K562 (cell line): ENCODE results near the gene ING5. TPM values are rescaled to one million over a fixed set of nuclear protein-coding genes. Genes with fewer than 3 reads are reported as not detected.

Experiments
- ATAC-seq: fragments of 200-7000 bp; cut with Tn5 transposase; 3 replicates; pipeline ENCODE4 v1.9.1; 2020; ENCODE audit warnings: moderate library complexity
- BruUV-seq: library from RNA; stranded (reverse); fragments of 400-500 nt; replicated peaks from 2 replicates; lab custom pipeline; 2021; lab: Mats Ljungman, UMichigan
- CTCF ChIA-PET: fragments of 300-600 bp; formaldehyde crosslinking; extraction: SDS; loops from one replicate; lab custom pipeline; 2021; ENCODE audit warnings: low intra/inter-chr PET ratio; lab: Yijun Ruan, JAX
- POLR2A ChIA-PET: fragments of 300-600, 350-650 bp; sonication (Branson Sonifier 250); formaldehyde crosslinking; extraction: SDS; loops from one replicate; lab custom pipeline; 2021; ENCODE audit warnings: antibody characterized with exemption, inconsistent platforms; lab: Yijun Ruan, JAX
- DNase-seq, 4 experiments: peaks; one replicate each; pipeline versions ENCODE4 v3.0.0 to v3.0.0-alpha.2; 2011 to 2018; ENCODE audit warnings: low spot score in 3 of 4, mixed read lengths in 3 of 4; ENCODE audit errors: extremely low read depth in 1 of 4
- FAIRE-seq: peaks from 2 replicates; lab custom pipeline; 2011; peaks lifted over from hg19 to GRCh38; lab: Jason Lieb, UNC
- H2AFZ ChIP-seq: 2 replicates; pipeline ENCODE4 v1.6.0; 2011; ENCODE audit warnings: low read depth, low read length, control low read depth, inconsistent platforms
- H3K27ac ChIP-seq: fragments of 200-600 bp; 3 replicates; pipeline ENCODE4 v1.8.0; 2011; ENCODE audit warnings: low read depth, mild to moderate bottlenecking, control low read depth, inconsistent platforms, low read length, moderate library complexity, mixed read lengths; ENCODE audit errors: extremely low read depth
- H3K27me3 ChIP-seq, 2 experiments: fragments of 300-600 bp in 1 of 2; 2 replicates in 1 of 2; 3 replicates in 1 of 2; pipeline versions ENCODE4 v1.6.0 to v1.8.0; 2011; ENCODE audit warnings: inconsistent platforms in 2 of 2, low read length in 2 of 2, mild to moderate bottlenecking in 1 of 2, mixed read lengths in 1 of 2, moderate library complexity in 1 of 2; ENCODE audit not compliant: control insufficient read depth in 2 of 2, insufficient read depth in 2 of 2
- H3K36me3 ChIP-seq: fragments of 300-600 bp; 3 replicates; pipeline ENCODE4 v1.8.0; 2011; ENCODE audit warnings: mild to moderate bottlenecking, low read length, inconsistent platforms; ENCODE audit not compliant: control insufficient read depth, insufficient read depth
- H3K4me1 ChIP-seq, 2 experiments: fragments of 200-600 bp in 1 of 2; replicated peaks in 1 of 2; 2 replicates in 1 of 2; 3 replicates in 1 of 2; pipeline versions ENCODE4 v1.5.1 to v1.8.0; 2011; ENCODE audit warnings: inconsistent platforms in 2 of 2, low read length in 2 of 2, mild to moderate bottlenecking in 1 of 2, mixed read lengths in 1 of 2, moderate library complexity in 1 of 2; ENCODE audit not compliant: control insufficient read depth in 2 of 2, insufficient read depth in 2 of 2
- H3K4me2 ChIP-seq: 2 replicates; pipeline ENCODE4 v1.6.1; 2011; ENCODE audit warnings: low read length, control low read depth, inconsistent platforms, mixed read lengths; ENCODE audit not compliant: insufficient read depth
- H3K4me3 ChIP-seq: fragments of 200-600 bp; sonication (generic), shearing (Covaris generic); 2 replicates; pipeline ENCODE4 v1.5.1; 2016; ENCODE audit warnings: control low read depth, inconsistent platforms
- H3K79me2 ChIP-seq: fragments of 200-600 bp; 3 replicates; pipeline ENCODE4 v1.8.0; 2011; ENCODE audit warnings: low read length, inconsistent platforms; ENCODE audit not compliant: control insufficient read depth, insufficient read depth
- H3K9ac ChIP-seq, 2 experiments: 2 replicates each; pipeline versions ENCODE4 v1.6.0 to v1.6.1; 2011; ENCODE audit warnings: low read depth in 2 of 2, low read length in 2 of 2, control low read depth in 1 of 2, inconsistent platforms in 1 of 2, mild to moderate bottlenecking in 1 of 2, mixed read lengths in 1 of 2; ENCODE audit not compliant: insufficient read depth in 1 of 2
- H3K9me1 ChIP-seq: one replicate; pipeline ENCODE4 v1.6.0; 2011; ENCODE audit warnings: inconsistent platforms, mild to moderate bottlenecking, low read length, moderate library complexity; ENCODE audit not compliant: control insufficient read depth, insufficient read depth
- H3K9me3 ChIP-seq: replicated peaks from 2 replicates; pipeline ENCODE4 v1.5.1; 2011; ENCODE audit warnings: low read depth, low read length, inconsistent platforms; ENCODE audit not compliant: control insufficient read depth, insufficient read depth
- H4K20me1 ChIP-seq: replicated peaks from 2 replicates; pipeline ENCODE4 v1.6.1; 2011; ENCODE audit warnings: low read length, inconsistent platforms, mixed read lengths; ENCODE audit not compliant: control insufficient read depth, insufficient read depth
- DDX20 ChIP-seq: fragments of 450-650 bp; IDR thresholded peaks from 2 replicates; pipeline ENCODE4 v1.6.1; 2016; ENCODE audit warnings: missing genetic modification characterization, low read depth, mild to moderate bottlenecking, missing compliant biosample characterization, moderate library complexity
- GTF2A2 ChIP-seq: IDR thresholded peaks from 2 replicates; pipeline ENCODE4 v1.6.1; 2016; ENCODE audit warnings: mild to moderate bottlenecking, missing genetic modification characterization, missing compliant biosample characterization
- MYBL2 ChIP-seq, 2 experiments: fragments of 450-650 bp in 1 of 2; sonication (generic) in 1 of 2; formaldehyde crosslinking in 1 of 2; IDR thresholded peaks; 2 replicates each; pipeline versions ENCODE4 v1.6.1 to v1.8.1; 2017 to 2022; ENCODE audit warnings: borderline replicate concordance in 1 of 2, inconsistent platforms in 1 of 2, low read depth in 1 of 2, mild to moderate bottlenecking in 1 of 2, missing genetic modification reagents in 1 of 2, moderate library complexity in 1 of 2
- RBM25 ChIP-seq: fragments of 200-400 bp; formaldehyde crosslinking; IDR thresholded peaks from 2 replicates; pipeline ENCODE4 v1.6.1; 2018; ENCODE audit warnings: low read length, low read depth, moderate library complexity; ENCODE audit not compliant: severe bottlenecking
- SMARCC2 ChIP-seq: fragments of 450-650 bp; IDR thresholded peaks from 2 replicates; pipeline ENCODE4 v1.6.1; 2017; ENCODE audit warnings: antibody characterized with exemption, moderate library complexity, mild to moderate bottlenecking, low read depth
- TRIM24 ChIP-seq, 2 experiments: fragments of 450-650 bp; IDR thresholded peaks; 2 replicates each; pipeline ENCODE4 v1.6.1; 2016
- ZKSCAN3 ChIP-seq: fragments of 250-450 bp; sonication (Bioruptor Pico); IDR thresholded peaks from 2 replicates; pipeline ENCODE4 v1.4.0; 2020
- ZNF316 ChIP-seq: fragments of 450-650 bp; IDR thresholded peaks from 2 replicates; pipeline ENCODE4 v1.6.1; 2016
- ZNF76 ChIP-seq: fragments of 250-450 bp; sonication (Bioruptor Pico); IDR thresholded peaks from 2 replicates; pipeline ENCODE4 v1.4.0; 2020; ENCODE audit warnings: mild to moderate bottlenecking, moderate library complexity, borderline replicate concordance
- ZNF785 ChIP-seq: fragments of 250-450 bp; sonication (Bioruptor Pico); IDR thresholded peaks from 2 replicates; pipeline ENCODE4 v1.4.0; 2020; ENCODE audit warnings: mild to moderate bottlenecking
- WGBS: fragments of 100-300 bp; shearing (Covaris generic); methylation state at CpG from one replicate; pipeline ENCODE4 v1.1.6; 2016; ENCODE audit warnings: low coverage, mixed read lengths; ENCODE audit not compliant: insufficient coverage; ENCODE audit errors: missing lambda C conversion rate; 5-methylcytosine and 5-hydroxymethylcytosine counted together
- in situ Hi-C: fragments of 300-500 bp; cut with MboI; formaldehyde crosslinking; loops from 4 replicates; pipeline ENCODE4 v1.15.0; 2018; ENCODE audit warnings: inconsistent platforms, mixed read lengths
- intact Hi-C: fragments of 100-400 bp; cut with micrococcal nuclease; formaldehyde crosslinking; loops from 2 replicates; pipeline ENCODE4 v1.14.2; 2022
- polyA plus RNA-seq, 8 experiments: library from polyadenylated mRNA; depleted of rRNA in 4 of 8; stranded (reverse) in 5 of 8; unstranded in 3 of 8; fragments of >200 nt; fragmentation: Nextera tagmentation in 2 of 8; fragmentation: Illumina TruSeq in 1 of 8; extraction: Ambion mirVana in 2 of 8; extraction: Trizol in 1 of 8; gene quantifications; 2 replicates each; pipeline versions ENCODE4 v1.2.1 to v1.2.3, GENCODE V29; 2011 to 2014; ENCODE audit warnings: inconsistent platforms in 1 of 8, missing spikeins in 1 of 8
- total RNA-seq, 7 experiments: library from RNA; depleted of rRNA in 6 of 7; stranded (reverse); fragments of >200 nt in 6 of 7; fragmentation: Illumina TruSeq in 2 of 7; extraction: Trizol in 2 of 7; gene quantifications; 2 replicates each; pipeline versions ENCODE4 v1.2.1 to v1.2.3, GENCODE V29; 2011 to 2021; ENCODE audit warnings: low replicate concordance in 1 of 7
- TF ChIP-seq, protein P1 (sequence below): IDR thresholded peaks from 2 replicates; pipeline ENCODE4 v1.6.1; 2012; ENCODE audit warnings: low read depth, low read length, improper control_type of control experiment, borderline replicate concordance
- TF ChIP-seq, protein P2 (sequence below): fragments of 200-800 bp; sonication (Bioruptor generic); IDR thresholded peaks from 2 replicates; pipeline ENCODE4 v1.6.1; 2017; ENCODE audit warnings: missing genetic modification characterization, missing compliant biosample characterization
- TF ChIP-seq, protein P3 (sequence below), 2 experiments: fragments of 450-650 bp; IDR thresholded peaks; 2 replicates each; pipeline ENCODE4 v1.6.1; 2018; ENCODE audit warnings: mild to moderate bottlenecking in 2 of 2, low read depth in 1 of 2; ENCODE audit not compliant: partially characterized antibody in 2 of 2
- TF ChIP-seq, protein P4 (sequence below): sonication (generic); formaldehyde crosslinking; IDR thresholded peaks from 2 replicates; pipeline ENCODE4 v1.8.0; 2023; ENCODE audit warnings: mild to moderate bottlenecking, missing genetic modification reagents

The ING5 gene
- total and polyA plus RNA-seq, 9 of the 15 experiments (the other 6 are each of a cell fraction or from before 2014, with no cell fraction given), result 10.4 to 53.3 (median 27.9) TPM

DNA sequence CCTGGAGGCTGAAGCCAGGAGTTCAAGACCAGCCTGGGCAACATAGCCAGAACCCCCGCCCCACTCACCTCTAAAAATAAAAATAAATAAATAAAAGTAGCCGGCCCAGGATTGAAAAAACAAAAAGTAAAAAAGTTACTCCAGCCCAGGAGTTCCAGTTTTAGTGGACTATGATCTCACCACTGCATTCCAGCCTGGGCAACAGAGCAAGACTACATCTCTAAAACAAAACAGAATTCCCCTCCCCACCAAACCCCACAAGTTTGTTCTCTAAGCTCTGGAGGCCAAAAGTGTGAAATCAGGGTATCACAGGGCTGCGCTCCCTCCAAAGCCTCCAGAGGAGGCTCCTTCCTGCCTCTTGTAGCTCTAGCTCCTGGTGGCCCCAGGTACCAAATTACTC lies 34.3 kb downstream of the ING5 start:
- Histone ChIP-seq H4K20me1 (no peaks in the 10 kb centered on the region), H3K4me3 (no peak overlapping the region), H3K4me2 (no peak overlapping the region), H3K79me2 (peaks cover 19% of the 10 kb centered on the region), H3K4me1 (peaks cover 2 to 50% of the 10 kb centered on the region in 2 experiments; a peak in 3 of 5 replicates), H3K27me3 (no peaks in the 10 kb centered on the region), H3K9me1 (no peaks in the 10 kb centered on the region), H3K27ac (no peak overlapping the region), H3K9me3 (no peaks in the 10 kb centered on the region), H3K36me3 (peaks cover 14% of the 10 kb centered on the region; the same call in 1 of the 3 replicates), H3K9ac (no peak overlapping the region), H2AFZ (no peak overlapping the region)
- 86% methylated on average over 2 of the region's 3 CpGs for WGBS
- intact Hi-C loops (no loop called here), in situ Hi-C loops (no loop called here)
- ChIA-PET POLR2A (interaction anchor here (0.6 kb wide), 1 partner anchor 34 kb away, joined by 3 read pairs; the partner anchor contains the start of gene ING5), CTCF (no interaction called here)
- no TSS peak for BruUV-seq
- FAIRE-seq (no peak), ATAC-seq (no peak), DNase-seq (no peak)
- TF ChIP-seq TRIM24 (IDR thresholded peaks at IDR 0.05), result no peak
- no peak for TF ChIP-seq SMARCC2
- no peak for TF ChIP-seq ZNF76
- no peak for TF ChIP-seq ZKSCAN3
- TF ChIP-seq RBM25, result no peak
- TF ChIP-seq, protein P1, sequence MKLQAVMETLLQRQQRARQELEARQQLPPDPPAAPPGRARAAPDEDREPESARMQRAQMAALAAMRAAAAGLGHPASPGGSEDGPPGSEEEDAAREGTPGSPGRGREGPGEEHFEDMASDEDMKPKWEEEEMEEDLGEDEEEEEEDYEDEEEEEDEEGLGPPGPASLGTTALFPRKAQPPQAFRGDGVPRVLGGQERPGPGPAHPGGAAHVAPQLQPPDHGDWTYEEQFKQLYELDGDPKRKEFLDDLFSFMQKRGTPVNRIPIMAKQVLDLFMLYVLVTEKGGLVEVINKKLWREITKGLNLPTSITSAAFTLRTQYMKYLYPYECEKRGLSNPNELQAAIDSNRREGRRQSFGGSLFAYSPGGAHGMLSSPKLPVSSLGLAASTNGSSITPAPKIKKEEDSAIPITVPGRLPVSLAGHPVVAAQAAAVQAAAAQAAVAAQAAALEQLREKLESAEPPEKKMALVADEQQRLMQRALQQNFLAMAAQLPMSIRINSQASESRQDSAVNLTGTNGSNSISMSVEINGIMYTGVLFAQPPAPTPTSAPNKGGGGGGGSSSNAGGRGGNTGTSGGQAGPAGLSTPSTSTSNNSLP, result no peak
- TF ChIP-seq GTF2A2 (tag), result no peak
- no peak for TF ChIP-seq ZNF316
- TF ChIP-seq ZNF785 (CRISPR knock-in tag), result no peak
- TF ChIP-seq, protein P2, sequence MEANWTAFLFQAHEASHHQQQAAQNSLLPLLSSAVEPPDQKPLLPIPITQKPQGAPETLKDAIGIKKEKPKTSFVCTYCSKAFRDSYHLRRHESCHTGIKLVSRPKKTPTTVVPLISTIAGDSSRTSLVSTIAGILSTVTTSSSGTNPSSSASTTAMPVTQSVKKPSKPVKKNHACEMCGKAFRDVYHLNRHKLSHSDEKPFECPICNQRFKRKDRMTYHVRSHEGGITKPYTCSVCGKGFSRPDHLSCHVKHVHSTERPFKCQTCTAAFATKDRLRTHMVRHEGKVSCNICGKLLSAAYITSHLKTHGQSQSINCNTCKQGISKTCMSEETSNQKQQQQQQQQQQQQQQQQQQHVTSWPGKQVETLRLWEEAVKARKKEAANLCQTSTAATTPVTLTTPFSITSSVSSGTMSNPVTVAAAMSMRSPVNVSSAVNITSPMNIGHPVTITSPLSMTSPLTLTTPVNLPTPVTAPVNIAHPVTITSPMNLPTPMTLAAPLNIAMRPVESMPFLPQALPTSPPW, result no peak
- TF ChIP-seq, protein P3, sequence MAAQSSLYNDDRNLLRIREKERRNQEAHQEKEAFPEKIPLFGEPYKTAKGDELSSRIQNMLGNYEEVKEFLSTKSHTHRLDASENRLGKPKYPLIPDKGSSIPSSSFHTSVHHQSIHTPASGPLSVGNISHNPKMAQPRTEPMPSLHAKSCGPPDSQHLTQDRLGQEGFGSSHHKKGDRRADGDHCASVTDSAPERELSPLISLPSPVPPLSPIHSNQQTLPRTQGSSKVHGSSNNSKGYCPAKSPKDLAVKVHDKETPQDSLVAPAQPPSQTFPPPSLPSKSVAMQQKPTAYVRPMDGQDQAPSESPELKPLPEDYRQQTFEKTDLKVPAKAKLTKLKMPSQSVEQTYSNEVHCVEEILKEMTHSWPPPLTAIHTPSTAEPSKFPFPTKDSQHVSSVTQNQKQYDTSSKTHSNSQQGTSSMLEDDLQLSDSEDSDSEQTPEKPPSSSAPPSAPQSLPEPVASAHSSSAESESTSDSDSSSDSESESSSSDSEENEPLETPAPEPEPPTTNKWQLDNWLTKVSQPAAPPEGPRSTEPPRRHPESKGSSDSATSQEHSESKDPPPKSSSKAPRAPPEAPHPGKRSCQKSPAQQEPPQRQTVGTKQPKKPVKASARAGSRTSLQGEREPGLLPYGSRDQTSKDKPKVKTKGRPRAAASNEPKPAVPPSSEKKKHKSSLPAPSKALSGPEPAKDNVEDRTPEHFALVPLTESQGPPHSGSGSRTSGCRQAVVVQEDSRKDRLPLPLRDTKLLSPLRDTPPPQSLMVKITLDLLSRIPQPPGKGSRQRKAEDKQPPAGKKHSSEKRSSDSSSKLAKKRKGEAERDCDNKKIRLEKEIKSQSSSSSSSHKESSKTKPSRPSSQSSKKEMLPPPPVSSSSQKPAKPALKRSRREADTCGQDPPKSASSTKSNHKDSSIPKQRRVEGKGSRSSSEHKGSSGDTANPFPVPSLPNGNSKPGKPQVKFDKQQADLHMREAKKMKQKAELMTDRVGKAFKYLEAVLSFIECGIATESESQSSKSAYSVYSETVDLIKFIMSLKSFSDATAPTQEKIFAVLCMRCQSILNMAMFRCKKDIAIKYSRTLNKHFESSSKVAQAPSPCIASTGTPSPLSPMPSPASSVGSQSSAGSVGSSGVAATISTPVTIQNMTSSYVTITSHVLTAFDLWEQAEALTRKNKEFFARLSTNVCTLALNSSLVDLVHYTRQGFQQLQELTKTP (IDR thresholded peaks at IDR 0.05; ENCODE audit: low read depth in 1 of 2, partially characterized antibody in 2 of 2), result no peak
- TF ChIP-seq, protein P4, sequence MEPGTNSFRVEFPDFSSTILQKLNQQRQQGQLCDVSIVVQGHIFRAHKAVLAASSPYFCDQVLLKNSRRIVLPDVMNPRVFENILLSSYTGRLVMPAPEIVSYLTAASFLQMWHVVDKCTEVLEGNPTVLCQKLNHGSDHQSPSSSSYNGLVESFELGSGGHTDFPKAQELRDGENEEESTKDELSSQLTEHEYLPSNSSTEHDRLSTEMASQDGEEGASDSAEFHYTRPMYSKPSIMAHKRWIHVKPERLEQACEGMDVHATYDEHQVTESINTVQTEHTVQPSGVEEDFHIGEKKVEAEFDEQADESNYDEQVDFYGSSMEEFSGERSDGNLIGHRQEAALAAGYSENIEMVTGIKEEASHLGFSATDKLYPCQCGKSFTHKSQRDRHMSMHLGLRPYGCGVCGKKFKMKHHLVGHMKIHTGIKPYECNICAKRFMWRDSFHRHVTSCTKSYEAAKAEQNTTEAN, result no peak
- no peak for TF ChIP-seq DDX20 (tag)
- no peak for TF ChIP-seq MYBL2 (IDR thresholded peaks at IDR 0.05; ENCODE audit: low read depth)
- TF ChIP-seq MYBL2 (CRISPR knock-in tag; IDR thresholded peaks at IDR 0.05; ENCODE audit: borderline replicate concordance), result no peak
